ENCODE results near the gene MTPN.

Gene MTPN

GRCh38 chr7:135977007-135977741, at the start of gene MTPN:
Gene MTPN, minus strand, starts transcription at chr7:135977359. Its CDS starts 259 bp downstream, at chr7:135977100.
- peak; percentile 89 to 91 for DNase-seq (ENCODE audit: low read depth in 2 of 2)

- DNase-seq (ENCODE audit: low read depth in 2 of 2) = no peak
Measured at GRCh38 chr7:136026209-136026608, 49.0 kb upstream of the MTPN start.

GRCh38 chr7:136023134-136023869, 46.1 kb upstream of the MTPN start:
- DNase-seq (ENCODE audit: low read depth in 2 of 2) = no peak

- no peak for DNase-seq (ENCODE audit: low read depth in 2 of 2)
Measured at GRCh38 chr7:136020556-136020955, 43.4 kb upstream of the MTPN start.

- DNase-seq (ENCODE audit: low read depth in 2 of 2) = no peak
Measured at GRCh38 chr7:136018104-136018503, 40.9 kb upstream of the MTPN start.

GRCh38 chr7:136016649-136017395, 39.7 kb upstream of the MTPN start:
- no peak for DNase-seq (ENCODE audit: low read depth in 2 of 2)

- no peak for DNase-seq (ENCODE audit: low read depth in 2 of 2)
Measured at GRCh38 chr7:136015638-136016037, 38.5 kb upstream of the MTPN start.

GRCh38 chr7:136014659-136015058, 37.5 kb upstream of the MTPN start:
- DNase-seq (ENCODE audit: low read depth in 2 of 2) = no peak

- DNase-seq (ENCODE audit: low read depth in 2 of 2) = no peak
Measured at GRCh38 chr7:136012238-136012637, 35.1 kb upstream of the MTPN start.

GRCh38 chr7:136009488-136010079, 32.4 kb upstream of the MTPN start:
- DNase-seq (ENCODE audit: low read depth in 2 of 2) = no peak

GRCh38 chr7:136006208-136006607, 29.0 kb upstream of the MTPN start:
- no peak for DNase-seq (ENCODE audit: low read depth in 2 of 2)

GRCh38 chr7:136004083-136004482, 26.9 kb upstream of the MTPN start:
- DNase-seq (ENCODE audit: low read depth in 2 of 2) = no peak

- DNase-seq (ENCODE audit: low read depth in 2 of 2) = no peak
Measured at GRCh38 chr7:136002802-136003201, 25.6 kb upstream of the MTPN start.

GRCh38 chr7:136000288-136000913, 23.2 kb upstream of the MTPN start:
- no peak for DNase-seq (ENCODE audit: low read depth in 2 of 2)

GRCh38 chr7:135998081-135998480, 20.9 kb upstream of the MTPN start:
- no peak for DNase-seq (ENCODE audit: low read depth in 2 of 2)

GRCh38 chr7:135995748-135996147, 18.6 kb upstream of the MTPN start:
- DNase-seq (ENCODE audit: low read depth in 2 of 2) = no peak

- no peak for DNase-seq (ENCODE audit: low read depth in 2 of 2)
Measured at GRCh38 chr7:135994466-135995205, 17.5 kb upstream of the MTPN start.

- no peak for DNase-seq (ENCODE audit: low read depth in 2 of 2)
Measured at GRCh38 chr7:135993950-135994349, 16.8 kb upstream of the MTPN start.

- DNase-seq (ENCODE audit: low read depth in 2 of 2) = no peak
Measured at GRCh38 chr7:135991906-135992305, 14.7 kb upstream of the MTPN start.

GRCh38 chr7:135991322-135991721, 14.2 kb upstream of the MTPN start:
- DNase-seq (ENCODE audit: low read depth in 2 of 2) = no peak

GRCh38 chr7:135990258-135990657, 13.1 kb upstream of the MTPN start:
- no peak for DNase-seq (ENCODE audit: low read depth in 2 of 2)

All from fibroblast of skin of left quadriceps (primary cell).